Measurements from ENCODE around the gene ENTHD1.
"Not testable (repeated sequence)": the region's sequence is repeated elsewhere in the genome, so short reads cannot be mapped to it uniquely, and the experiment has no call there.

ENTHD1 gene

DNA sequence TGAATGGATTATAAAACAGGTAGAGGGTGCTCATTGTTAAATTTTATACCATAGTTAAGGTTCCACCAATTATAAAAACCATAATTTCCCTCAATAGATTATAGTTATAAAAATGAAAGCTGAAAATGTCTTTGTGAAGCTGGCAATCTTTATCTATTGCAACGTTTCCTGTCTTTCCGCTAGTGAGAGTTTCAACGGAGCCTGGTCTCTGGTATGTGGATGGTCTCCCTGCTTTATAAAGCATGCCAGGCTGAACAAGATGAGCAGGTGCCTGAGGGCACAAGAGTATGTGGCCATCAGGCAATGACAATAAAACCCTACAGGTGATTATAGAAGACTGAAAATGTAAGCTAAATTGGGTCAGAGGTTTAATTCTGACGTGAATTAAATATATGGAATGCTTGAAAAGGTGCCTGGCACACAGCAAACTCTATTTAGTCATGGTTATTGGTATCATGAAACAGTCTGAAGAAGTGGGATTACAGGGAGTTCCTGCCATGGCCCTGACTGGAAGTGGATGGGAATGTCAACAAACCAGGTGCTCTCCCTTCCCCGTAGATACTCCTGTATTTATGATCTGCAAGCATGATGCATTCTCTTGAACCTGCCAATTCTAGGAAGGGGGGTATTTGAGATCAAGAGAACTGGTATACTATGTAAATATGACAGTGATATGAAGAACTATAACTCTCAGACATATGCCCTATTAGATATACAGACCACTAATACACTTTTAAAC lies 115.7 kb downstream of the ENTHD1 start:
- no peak for DNase-seq (ENCODE audit: low spot score)

DNA sequence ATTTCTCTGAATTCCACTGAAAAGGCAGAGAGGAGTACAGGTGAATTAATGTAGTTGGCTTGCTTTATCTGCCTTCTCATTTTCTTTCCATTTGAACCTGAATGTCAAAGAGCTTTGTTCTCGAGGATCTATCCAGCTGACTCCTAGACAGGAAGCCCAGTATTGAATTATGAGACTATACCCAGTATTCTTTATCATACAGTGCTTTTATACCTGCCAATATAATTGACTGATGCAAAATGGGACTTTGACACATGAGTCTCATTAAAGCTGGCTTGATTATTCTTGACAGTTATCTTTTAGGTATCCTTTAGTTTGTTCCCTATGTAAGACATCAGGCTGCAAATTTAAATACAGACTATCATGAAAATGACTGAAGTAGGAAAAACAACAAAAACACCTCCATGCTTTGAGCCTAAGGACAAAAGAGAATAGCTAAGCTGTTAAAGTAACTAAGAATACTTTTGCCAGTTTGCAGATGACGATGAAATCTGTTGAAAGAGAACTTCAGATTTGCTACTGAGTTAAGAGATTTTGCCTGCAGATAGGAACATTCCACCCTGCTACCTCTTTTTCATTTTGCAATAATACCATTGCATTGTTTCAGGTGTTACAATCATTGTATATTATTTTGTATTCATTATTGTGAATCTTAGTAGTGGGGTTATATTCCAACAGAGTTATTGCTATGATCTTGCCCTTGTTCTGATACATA lies 117.1 kb downstream of the ENTHD1 start:
- no peak for DNase-seq (ENCODE audit: low spot score)

DNA sequence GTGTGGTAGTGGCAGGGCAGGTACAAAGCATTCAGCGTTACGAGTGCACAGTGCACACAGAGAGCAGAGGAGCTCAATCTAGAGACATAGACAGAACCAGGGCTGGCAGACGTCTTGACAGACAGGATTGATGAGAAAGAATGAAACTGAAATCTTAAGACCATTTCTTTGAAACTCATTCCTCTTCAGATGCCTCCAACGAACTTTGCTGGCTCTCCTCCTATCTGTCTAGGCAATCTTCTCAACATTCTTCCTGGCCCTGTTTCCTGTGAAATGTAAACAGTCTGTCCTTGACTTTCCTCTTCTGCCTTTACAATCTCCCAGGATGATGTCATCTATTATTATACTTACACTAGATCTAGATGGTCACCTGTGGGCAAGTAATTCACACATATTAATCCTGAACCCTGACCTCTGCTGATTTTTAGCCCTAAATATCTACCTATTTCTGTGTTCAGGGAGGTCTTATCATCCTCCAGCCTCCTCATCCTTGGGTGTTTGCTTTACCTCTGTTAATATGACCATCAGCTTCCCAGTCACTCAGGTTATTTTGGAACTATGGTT lies 119.5 kb downstream of the ENTHD1 start:
- DNase-seq (ENCODE audit: low spot score) = no peak

DNA sequence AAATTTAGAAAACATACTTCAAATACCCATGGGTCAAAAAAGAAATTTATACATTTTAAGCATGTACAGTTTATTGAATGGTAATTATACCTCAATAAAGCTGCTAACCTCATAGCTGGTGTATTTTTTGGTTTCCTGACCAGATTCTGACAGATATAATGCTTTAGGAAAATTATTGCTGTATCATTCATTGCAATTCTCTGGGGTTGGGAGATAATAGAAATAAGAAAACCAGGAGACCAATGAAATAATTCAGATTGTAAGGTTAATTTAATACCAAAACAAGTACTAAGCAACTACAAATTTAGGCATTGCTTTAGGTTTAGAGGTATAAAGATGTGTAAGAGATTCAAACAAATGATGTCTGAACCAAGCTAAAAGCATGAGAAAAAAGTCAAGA lies 120.1 kb downstream of the ENTHD1 start:
- no peak for DNase-seq (ENCODE audit: low spot score)

DNA sequence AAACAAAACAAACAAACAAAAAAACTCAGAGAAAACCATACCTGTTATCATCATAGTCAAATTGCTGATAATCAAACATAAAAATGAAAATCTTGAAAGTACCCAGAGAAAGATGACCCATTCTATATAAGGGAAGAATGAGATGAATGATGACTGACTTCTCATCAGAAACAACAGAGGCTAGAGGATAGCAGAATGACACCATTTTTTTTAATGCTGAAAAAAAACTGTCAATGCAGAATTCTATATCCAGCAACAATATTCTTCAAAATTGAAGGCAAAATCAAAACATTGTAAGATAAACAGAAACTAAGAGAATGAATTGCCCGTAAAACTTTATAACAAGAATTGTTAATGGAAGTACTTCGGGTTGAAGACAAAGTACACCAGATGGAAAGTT lies 122.1 kb downstream of the ENTHD1 start:
- DNase-seq (ENCODE audit: low spot score) = no peak

DNA sequence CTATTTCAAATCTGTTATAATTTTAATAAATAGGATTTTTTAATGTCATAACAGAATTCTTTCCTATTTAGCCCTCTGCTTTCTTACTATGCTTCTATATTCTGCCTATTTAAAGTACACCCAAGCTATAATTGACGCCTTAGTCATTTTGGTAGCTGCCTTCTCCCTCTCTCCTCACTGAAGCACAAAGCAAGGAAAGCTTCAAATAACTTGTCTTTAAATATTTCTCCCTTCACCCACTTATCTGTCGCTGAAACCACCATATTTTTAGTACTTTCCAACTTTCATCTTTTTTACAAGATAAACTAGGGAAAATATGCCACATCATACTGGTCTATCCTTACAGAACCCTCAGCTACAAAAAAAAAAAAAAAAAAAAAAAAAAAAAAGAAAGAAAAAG lies 127.9 kb downstream of the ENTHD1 start:
- DNase-seq (ENCODE audit: low spot score) = no peak

DNA sequence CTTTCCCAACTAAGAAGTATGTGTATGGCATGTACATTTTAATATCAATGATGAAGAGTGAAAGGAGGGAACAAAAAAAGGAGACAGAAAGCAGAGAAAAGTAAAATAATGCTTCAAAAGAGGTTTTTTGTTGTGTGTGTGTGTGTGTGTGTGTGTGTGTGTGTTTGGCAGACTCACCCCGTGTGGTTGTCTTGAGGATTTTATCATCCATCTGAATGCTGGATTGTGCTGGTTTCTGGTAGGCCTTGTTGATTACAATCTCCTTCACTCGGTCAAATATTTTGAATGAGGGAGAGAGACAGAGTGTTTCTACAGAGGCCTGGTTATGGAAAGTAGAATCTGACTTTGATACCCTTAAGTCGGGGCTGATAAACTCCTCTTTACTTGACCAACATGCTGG lies 128.5 kb downstream of the ENTHD1 start:
- no peak for DNase-seq (ENCODE audit: low spot score)

DNA sequence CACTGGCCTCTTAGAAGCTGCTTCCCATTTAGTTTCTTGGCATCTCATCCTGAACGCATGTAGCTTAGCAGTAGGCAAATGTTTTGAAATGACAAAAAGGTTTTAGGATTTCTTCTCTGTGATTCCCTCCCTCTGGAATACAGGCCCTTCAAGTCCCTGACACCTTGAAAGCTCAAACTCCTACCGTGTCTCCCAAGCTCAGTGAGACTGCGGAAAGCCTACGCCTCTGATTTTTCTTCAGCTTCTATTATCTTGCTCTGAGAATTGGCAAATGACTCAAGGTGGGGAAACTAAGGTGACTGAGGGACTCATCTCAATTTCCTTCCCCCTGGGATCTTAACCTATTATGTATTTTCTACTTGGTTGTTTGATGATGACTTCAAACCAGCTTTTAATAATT lies 130.3 kb downstream of the ENTHD1 start:
- DNase-seq (ENCODE audit: low spot score) = no peak

DNA sequence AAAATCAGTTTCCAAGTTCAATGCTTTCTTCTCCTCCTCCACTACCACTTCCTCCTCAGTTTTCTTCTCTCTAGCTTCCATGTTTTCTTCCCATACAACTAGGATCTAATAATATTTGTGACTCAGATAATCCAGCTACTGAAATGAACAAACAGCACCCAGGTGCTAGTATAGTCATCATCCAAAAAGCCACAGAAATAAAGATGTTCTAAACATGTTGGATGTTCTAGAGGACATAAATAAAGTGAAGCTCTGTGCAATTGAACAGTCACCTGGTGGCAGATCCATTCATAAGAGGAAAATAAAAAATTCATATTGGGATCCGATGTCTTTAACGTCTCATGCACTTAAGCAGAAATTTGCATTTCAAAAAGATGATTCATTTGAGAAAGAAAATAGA lies 142.8 kb downstream of the ENTHD1 start:
- no peak for DNase-seq (ENCODE audit: low spot score)

DNA sequence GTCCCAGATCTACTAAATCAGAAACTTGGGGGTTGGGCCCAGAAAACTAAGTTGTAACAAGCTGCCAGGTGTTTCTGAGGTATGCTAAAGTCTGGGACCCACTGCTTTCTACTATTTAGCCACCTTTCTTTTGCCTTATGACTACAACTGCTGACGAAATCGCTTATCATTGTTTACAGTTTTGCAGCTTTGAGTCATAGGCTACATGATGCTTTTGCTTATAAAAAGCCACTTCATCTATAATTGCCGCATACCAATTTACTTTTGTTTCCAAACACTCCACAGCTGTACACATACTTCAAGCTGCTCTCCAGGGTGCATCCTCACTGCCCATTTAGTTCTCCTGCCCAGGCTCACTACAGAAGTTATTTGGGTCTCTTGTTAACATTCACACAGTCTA lies 144.7 kb downstream of the ENTHD1 start:
- no peak for DNase-seq (ENCODE audit: low spot score)

DNA sequence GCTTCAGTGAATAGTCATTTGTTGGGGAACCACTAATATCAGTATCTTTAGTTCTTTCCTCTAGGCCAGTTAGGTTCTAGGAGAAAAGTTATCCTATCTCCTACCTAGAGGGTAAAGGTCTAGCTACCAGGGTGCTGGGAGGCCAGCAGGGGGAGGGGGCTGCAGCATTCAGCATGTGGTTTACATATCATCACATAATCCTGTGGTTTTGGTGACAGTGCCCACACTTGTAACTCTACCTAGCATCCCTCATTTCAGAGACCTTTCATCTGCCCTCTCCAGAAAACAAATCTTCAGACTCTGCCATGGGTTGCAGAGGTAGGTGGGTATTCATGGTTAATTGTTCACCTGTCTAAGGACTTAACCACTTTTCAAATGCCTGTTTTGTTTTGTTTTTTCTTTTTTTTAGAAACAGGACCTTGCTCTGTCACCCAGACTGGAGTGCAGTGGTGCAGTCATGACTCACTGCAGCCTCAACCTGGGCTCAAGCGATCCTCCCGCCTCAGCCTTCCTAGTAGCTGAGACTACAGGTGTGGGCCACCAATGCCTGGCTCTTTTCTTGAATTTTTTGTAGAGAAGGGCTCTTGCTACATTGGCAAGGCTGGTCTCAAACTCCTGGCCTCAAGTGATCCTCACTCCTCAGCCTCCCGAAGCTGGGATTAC lies 146.8 kb downstream of the ENTHD1 start:
- no peak for DNase-seq (ENCODE audit: low spot score)

DNA sequence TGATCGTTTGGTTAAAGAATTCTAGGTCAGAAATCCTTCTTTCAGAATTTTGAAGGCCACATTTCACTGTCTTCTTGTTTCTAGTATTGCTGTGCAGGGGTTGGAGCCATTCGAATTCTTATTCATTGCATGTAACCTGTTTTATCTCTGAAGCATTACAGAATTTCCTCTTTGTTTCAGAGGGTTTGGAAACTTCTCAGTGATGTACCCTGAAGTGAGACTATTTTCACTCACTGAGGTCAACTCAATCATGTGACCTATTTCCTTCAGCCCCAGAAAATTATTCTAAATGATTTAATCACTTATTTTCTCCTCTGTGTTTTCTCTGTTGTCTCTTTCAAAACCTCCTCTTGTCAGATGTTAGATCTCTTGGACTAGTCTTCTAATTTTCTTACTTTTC lies 147.8 kb downstream of the ENTHD1 start:
- no peak for DNase-seq (ENCODE audit: low spot score)

DNA sequence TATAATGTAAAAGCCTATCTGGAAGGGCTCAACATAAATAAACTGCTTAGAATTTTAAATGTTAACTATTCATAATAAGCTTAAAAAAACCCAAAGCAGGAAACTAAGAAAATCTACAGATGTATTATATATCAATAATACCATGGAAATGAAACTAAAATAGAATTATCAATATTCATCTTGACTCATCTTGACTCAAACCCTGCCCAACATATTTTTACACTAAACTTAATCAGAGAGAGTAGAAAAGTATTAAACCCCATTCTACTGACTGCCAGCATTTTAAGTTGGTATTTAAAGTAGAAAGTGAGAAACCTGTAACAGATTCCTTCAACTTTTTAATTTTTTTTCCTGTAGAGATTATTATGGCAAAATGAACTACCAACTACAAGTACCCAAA lies 149.2 kb downstream of the ENTHD1 start:
- no peak for DNase-seq (ENCODE audit: low spot score)

DNA sequence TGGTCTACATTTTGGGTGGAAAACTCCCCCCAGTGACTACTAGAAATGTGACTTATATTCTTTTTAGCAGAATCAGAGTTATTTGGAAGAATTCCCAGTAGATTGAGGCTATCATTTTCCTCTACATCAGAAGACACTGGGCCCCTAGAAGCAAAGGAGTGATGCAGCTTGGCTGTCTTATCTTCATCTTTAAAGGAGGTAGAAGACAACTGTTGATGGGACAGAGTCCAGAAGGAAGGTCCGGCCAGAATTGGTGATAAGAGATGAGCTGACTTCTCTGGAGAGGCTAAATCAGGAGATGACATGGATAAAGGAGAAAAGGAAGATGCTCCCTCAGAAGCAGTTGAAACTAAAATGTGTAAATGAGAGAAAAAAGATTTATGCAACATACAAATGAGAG lies 149.6 kb downstream of the ENTHD1 start:
- no peak for DNase-seq (ENCODE audit: low spot score)

DNA sequence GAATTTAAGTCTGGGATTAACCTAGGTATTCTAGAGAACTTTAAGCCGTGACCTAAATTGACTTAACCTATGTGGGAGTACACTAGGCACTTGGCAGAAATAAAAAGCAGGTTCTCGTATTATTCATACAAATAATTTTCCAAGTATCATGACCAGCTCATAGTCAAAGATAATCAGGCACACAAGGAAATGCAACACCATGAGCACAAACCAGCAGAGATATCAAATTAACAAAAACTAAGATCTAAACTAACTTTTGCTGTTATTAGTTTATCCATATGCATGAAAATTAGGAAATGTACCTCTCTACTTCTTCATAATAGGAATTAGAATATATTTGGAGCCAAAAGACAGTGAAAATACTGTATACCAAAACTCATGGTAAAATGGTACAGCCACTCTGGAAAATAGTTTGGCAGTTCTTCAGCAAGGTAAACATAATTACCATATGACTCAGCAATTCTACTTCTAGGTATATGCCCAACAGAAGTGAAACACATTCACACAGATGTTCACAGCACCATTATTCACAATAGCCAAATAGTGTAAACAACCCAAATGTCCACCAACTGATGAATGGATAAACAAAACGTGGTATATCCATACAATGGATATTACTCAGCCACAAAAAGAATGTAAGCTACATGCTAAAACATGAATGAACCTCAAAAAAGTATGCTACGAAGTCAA lies 154.1 kb downstream of the ENTHD1 start:
- DNase-seq (ENCODE audit: low spot score) = no peak

DNA sequence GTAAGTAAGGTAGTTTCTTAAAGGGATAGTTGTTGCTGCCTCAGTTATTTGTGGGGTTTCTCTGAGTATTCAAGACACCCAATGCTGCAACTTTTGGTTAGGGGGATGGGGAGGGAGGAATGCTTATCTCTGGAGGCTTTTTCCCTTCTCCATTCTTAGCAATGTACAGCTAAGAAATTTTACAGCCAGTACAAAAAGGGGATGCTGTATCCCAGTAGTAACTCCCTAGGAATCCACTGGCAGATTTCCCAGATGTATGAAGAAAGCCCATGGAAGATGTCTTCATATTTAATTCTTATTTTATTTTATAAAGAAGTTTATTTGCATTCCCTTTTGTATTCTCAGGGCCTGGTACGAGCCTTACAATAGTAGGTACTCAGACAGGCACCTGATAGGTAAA lies 154.8 kb downstream of the ENTHD1 start:
- no peak for DNase-seq (ENCODE audit: low spot score)

DNA sequence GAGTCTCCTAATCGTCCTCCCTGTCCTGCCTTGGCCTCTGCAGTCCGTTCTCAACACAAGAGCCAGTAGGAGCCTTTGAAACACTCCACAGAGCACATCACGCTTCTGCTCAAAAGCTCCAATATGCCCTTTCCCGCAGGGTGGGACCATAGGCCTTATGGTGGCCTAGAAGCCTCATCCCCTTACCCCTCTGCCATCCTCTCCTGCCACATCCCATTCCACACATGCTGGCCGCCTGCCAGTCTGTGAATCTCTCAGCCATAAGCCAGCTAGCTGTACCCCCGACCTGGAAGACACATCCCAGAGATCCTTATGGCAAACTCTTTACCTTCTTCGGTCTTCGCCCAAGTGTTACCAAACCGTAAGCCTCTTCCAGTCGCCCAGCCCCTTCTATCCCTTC lies 157.8 kb downstream of the ENTHD1 start:
- no peak for DNase-seq (ENCODE audit: low spot score)

DNA sequence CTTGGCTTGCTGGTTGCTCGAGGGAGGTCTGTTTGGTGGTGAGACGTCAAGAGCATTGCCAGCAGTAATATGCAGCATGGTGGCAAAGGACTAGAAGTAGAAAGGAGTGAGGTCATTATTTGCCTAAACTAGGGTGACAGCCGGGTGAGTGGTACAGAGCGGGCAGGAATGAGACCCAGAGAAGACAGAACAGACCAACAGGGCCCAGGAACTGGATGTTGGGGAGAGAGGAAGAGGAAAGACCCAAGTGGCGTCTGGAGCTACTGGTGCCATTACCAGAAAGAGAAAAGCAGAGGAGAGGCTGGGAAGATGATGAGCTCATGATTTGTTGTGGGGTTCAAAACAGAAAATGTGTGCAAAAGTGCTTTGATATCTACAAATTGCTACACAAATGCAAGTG lies 158.7 kb downstream of the ENTHD1 start:
- no peak for DNase-seq (ENCODE audit: low spot score)

DNA sequence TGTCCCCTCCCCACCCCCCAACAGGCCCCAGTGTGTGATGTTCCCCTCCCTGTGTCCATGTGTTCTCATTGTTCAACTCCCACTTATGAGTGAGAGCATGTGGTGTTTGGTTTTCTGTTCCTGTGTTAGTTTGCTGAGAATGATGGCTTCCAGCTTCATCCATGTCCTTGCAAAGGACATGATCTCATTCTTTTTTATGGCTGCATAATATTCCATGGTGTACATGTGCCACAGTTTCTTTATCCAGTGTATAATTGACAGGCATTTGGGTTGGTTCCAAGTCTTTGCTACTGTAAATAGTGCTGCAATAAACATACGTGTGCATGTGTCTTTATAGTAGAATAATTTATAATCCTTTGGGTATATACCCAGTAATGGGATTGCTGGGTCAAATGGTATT lies 159.5 kb downstream of the ENTHD1 start:
- not testable (repeated sequence) for DNase-seq (ENCODE audit: low spot score)

DNA sequence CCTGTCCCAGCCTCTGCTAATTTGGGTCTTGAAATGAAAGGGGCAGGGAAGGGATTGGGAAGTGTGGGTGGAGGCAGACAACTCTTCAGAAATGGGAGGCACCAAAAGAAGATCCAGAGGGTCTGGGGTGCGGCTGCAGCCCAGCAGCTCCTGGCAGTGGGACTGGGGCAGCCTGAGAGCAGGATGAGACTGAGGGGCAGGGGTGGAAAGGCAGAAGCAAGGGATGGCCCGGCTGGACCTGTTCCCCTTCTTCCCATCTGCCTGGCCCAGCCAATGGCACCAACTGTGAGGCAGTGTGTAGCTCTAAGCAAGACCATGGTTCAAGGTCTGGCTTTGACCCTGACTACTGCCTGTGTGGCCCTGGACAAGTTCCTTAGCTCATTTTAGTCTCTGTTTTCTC lies 160.4 kb downstream of the ENTHD1 start:
- DNase-seq (ENCODE audit: low spot score) = no peak

DNA sequence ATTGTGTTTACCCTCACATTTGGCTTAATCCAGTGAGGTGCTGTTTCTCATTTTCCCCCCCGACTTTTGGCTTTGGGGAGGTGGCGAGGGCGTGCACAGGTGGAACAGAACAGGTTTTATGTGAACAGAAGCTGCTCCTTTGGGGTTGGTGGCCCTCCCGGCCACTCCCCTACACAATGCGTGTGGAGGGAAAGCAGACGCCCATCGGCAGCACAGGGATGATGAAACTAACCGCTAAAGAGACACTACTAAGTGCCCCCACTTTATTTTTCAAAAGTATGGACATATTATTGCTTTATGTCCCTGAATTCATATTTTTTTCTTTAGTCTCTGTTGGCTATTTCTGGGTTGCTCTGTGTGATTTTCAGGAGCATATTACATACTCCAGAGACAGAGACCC lies 160.9 kb downstream of the ENTHD1 start:
- DNase-seq (ENCODE audit: low spot score) = no peak

DNA sequence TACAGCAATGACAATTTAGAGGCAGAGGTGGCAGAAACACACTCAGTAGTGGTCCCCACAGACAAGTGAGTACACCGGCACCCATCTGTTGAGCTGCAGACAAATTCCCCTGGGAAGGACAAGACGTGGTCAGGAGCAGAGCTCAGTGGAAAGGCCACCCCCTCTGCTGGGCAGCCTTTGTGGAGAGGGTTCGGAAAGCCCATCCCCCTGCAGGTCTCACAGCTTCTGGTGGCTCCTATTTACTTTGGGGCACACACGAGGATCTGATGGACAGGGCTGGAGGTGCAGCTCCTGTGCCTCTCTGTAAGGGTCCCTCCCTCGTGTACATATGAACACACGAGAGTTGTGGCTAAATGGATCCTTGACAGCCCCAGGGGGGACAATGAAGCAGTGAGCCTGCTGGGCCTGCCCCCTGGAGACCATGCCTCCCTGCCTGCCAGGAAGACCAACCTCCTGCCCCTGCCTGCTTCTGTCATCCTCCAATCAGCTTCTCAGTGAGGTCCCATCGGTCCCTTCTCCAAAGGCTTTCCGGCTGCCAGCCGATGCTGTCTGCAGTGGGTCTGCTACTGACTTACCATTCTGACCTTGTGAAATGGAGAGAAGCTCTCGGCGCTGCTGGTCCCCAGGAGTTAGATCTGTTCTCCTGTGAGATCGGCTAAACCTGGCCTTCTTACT lies 161.5 kb downstream of the ENTHD1 start:
- DNase-seq (ENCODE audit: low spot score) = no peak

All from left forelimb (tissue), 1 donor.